HCT116 (cell line): ENCODE results near the gene C11orf54.

Source experiments
- POLR2AphosphoS5 ChIP-seq: IDR thresholded peaks from 2 replicates; pipeline ENCODE4 v1.6.1; 2011; ENCODE audit warnings: mild to moderate bottlenecking, low read depth, low read length, moderate library complexity
- ZFX ChIP-seq: fragments of 450-650 bp; IDR thresholded peaks from 2 replicates; pipeline ENCODE4 v1.6.1; 2017

DNA sequence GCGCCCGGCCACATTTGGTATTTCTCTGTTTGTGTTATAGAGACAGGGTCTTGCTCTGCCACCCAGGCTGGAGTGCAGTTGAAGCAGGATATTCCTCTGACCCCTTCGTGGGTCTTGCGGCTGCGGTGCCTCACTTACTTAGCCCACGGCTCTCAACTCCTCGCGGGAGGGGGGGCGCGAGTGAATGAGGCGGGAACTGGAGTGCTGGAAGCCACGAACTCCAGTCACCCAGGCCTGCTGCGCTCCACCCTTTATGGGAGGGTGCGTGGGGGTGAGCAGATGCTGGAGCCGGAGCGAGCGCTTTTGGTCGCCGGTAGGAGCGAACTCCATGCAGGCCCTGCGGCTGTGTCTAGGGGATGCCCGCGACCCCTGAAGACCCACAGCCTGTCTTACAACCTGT lies 1.8 kb downstream of the C11orf54 start:
- no peak for TF ChIP-seq POLR2AphosphoS5
- no peak for TF ChIP-seq ZFX
